ENCODE data around the gene RPTOR. TPM values are rescaled to one million over a fixed set of nuclear protein-coding genes. Genes with fewer than 3 reads are reported as not detected.

The RPTOR gene
- total and polyA plus RNA-seq, 12 donors, result 7.9 to 30.3 (median 25.6) TPM

DNA sequence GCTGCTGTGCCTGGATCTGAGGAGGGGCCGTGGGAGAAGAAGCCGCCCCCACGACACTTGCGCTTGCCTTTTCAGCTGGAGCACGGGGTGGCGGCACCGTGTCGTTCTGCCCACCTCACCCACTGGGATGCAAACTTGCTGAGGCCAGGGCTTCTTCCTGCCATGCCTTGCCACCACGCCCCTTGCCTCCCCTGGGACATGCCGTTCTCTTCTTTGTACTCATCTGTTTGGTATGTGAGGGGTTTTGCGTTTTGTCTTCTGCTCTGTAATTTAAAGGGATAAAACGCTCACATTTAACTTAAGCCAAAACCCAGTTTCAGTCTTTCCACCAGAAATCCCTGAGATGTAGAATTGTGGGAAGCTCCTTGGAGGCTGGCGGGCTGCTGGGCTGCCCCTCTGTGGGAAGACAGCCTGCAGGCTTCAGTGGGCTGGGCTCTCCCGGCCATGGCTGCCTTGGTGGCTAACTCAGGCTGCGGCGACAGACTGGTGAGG is 180.2 kb downstream of the RPTOR start:
- Histone ChIP-seq H3K27ac (no peak overlapping the region), H3K27me3 (no peaks in the 10 kb centered on the region), H3K36me3 (no peaks in the 10 kb centered on the region), H3K9me3 (peaks cover 0 to 3% (median 0%) of the 10 kb centered on the region in 11 donors), H3K4me1 (peaks cover 0 to 29% (median 12%) of the 10 kb centered on the region in 9 donors), H3K4me3 (no peak overlapping the region)
- ATAC-seq, result no peak
- TF ChIP-seq, protein P1, sequence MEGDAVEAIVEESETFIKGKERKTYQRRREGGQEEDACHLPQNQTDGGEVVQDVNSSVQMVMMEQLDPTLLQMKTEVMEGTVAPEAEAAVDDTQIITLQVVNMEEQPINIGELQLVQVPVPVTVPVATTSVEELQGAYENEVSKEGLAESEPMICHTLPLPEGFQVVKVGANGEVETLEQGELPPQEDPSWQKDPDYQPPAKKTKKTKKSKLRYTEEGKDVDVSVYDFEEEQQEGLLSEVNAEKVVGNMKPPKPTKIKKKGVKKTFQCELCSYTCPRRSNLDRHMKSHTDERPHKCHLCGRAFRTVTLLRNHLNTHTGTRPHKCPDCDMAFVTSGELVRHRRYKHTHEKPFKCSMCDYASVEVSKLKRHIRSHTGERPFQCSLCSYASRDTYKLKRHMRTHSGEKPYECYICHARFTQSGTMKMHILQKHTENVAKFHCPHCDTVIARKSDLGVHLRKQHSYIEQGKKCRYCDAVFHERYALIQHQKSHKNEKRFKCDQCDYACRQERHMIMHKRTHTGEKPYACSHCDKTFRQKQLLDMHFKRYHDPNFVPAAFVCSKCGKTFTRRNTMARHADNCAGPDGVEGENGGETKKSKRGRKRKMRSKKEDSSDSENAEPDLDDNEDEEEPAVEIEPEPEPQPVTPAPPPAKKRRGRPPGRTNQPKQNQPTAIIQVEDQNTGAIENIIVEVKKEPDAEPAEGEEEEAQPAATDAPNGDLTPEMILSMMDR (IDR thresholded peaks at IDR 0.05), result no peak
- intact Hi-C loops (cut with DNase I), result no loop called here
- 90 to 91% methylated on average over 16 of the region's 16 CpGs for WGBS, 2 donors
- no peak for DNase-seq

DNA sequence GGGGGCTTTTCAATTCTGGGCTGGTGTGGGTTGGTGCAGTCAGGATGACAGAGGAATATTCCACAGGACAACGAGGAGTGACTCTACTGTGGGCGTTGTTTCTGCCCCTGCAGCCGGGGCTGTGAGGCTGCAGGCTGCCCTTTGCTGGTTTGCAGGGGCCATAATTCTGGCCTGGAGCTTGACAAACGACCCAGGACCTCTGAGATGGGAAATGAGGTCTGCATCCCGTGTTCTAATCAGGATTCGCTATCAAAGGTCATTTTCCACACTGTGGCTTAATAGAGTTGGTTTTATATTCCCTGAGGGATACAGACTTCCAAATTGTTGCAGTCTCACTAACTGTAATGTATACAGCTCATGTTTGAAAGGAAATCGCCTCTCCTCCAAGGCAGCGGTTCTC is 180.9 kb downstream of the RPTOR start:
- H3K4me3 ChIP-seq, result no peak overlapping the region
- H3K4me1 ChIP-seq, result peaks cover 0 to 29% (median 12%) of the 10 kb centered on the region in 9 donors
- DNase-seq (no peak), ATAC-seq (peak in 5 of 8 donors; percentile 10 to 52 (median 31))
- H3K36me3 ChIP-seq, result peaks cover 0 to 3% (median 0%) of the 10 kb centered on the region in 9 donors
- intact Hi-C loops (cut with DNase I), result no loop called here
- H3K9me3 ChIP-seq, result peaks cover 0 to 3% (median 0%) of the 10 kb centered on the region in 11 donors
- H3K27me3 ChIP-seq, result no peaks in the 10 kb centered on the region
- TF ChIP-seq, protein P1 (IDR thresholded peaks at IDR 0.05), result no peak
- no peak overlapping the region for H3K27ac ChIP-seq
- WGBS, 2 donors, result 50 to 61% methylated on average over 8 of the region's 8 CpGs

DNA sequence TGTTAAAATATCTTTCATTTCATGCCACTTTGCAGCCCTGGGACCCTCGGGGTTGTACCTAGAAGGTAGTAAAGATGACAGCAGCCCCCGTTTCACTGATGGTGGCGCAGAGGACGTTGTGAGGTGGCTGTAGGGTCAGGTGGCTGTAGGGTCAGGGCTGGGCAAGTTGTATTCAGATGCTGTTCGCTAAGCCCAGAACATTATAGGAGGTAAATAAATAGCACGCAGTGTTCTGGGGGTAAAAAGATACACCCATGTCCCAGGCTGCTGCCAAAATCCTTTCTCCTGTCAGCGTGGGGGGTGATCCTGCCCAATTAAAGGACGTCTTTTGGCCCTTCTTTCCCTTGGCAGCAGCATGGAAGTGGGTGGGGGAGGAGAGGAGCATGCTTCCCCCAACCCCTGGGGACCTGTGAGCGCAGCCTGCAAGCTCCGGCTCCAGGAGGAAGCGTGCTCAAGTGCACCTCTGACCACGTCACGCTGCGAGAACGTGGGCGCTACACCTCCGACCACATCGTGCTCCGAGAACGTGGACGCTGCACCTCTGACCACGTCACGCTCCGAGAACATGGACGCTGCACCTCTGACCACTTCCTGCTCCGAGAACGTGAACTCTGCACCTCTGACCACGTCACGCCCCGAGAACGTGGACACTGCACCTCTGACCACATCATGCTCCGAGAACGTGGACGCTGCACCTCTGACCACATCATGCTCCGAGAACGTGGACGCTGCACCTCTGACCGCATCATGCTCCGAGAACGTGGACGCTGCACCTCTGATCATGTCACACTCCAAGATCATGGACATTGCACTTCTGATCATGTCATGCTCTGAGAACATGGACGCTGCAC is 182.1 kb downstream of the RPTOR start:
- Histone ChIP-seq H3K9me3 (peaks cover 0 to 3% (median 0%) of the 10 kb centered on the region in 11 donors), H3K4me3 (no peak overlapping the region), H3K27me3 (no peaks in the 10 kb centered on the region), H3K4me1 (peaks cover 0 to 25% (median 9%) of the 10 kb centered on the region in 9 donors), H3K27ac (no peak overlapping the region), H3K36me3 (peaks cover 0 to 9% (median 0%) of the 10 kb centered on the region in 9 donors)
- WGBS, 2 donors, result 91 to 92% methylated on average over 42 of the region's 42 CpGs
- DNase-seq (no peak), ATAC-seq (no peak)
- intact Hi-C loops (cut with DNase I), result no loop called here
- TF ChIP-seq, protein P1 (IDR thresholded peaks at IDR 0.05), result no peak

DNA sequence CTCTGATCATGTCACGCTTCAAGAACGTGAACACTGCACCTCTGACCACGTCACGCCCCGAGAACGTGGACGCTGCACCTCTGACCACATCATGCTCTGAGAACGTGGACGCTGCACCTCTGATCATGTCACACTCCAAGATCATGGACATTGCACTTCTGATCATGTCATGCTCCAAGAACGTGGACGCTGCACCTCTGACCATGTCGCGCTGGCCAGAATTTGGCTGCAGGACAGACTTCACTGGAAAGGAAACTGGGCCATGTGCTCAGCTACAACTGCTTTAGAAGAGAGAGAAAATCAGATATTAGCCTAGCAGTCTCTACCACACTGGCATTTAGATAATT is 182.7 kb downstream of the RPTOR start:
- H3K36me3 ChIP-seq, result peaks cover 0 to 11% (median 0%) of the 10 kb centered on the region in 9 donors
- H3K4me3 ChIP-seq, result no peak overlapping the region
- 94% methylated on average over 13 of the region's 13 CpGs for WGBS, 2 donors
- no peaks in the 10 kb centered on the region for H3K27me3 ChIP-seq
- H3K9me3 ChIP-seq, result peaks cover 0 to 3% (median 0%) of the 10 kb centered on the region in 11 donors
- intact Hi-C loops (cut with DNase I), result no loop called here
- ATAC-seq, result no peak
- TF ChIP-seq, protein P1 (IDR thresholded peaks at IDR 0.05), result no peak
- peaks cover 0 to 25% (median 9%) of the 10 kb centered on the region in 9 donors for H3K4me1 ChIP-seq
- no peak overlapping the region for H3K27ac ChIP-seq
- no peak for DNase-seq
